Fibroblast of skin of left biceps (primary cell): ENCODE measurements around the gene ANKRD9.
"Not testable (repeated sequence)": the region's sequence is repeated elsewhere in the genome, so short reads cannot be mapped to it uniquely, and the experiment has no call there.

Experiments used
- DNase-seq, 2 experiments: peaks; one replicate each; pipeline ENCODE4 v3.0.0-alpha.2; 2013; ENCODE audit warnings: low read depth in 2 of 2

Gene ANKRD9

GRCh38 chr14:102538602-102539543, 29.3 kb upstream of the ANKRD9 start:
- no peak for DNase-seq

GRCh38 chr14:102537981-102538601, 28.5 kb upstream of the ANKRD9 start:
- DNase-seq = no peak

DNA sequence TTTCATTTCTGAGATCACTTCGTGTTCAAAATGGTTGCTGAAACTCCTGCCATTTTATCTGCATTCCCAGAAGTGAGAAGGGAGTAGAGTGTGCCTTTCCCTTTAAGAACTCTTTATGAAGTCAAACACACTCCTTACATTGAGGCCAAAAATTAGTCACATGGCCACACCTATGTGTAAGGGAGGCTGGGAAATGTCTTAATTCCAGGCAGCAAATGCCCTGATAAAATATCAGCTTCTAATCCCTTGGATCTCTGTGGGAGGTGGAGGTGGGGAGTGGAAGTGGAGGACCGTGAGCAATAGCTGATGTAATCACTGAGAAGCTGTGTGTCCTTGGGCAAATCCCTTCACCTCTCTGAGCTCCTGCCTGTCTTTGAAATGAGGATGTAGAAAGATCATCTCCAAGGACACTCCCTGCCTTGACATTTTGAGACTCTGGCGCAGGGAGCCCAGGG, 22.7 kb upstream of the ANKRD9 start:
- no peak for DNase-seq

GRCh38 chr14:102530828-102531478, 21.4 kb upstream of the ANKRD9 start:
- no peak for DNase-seq

DNA sequence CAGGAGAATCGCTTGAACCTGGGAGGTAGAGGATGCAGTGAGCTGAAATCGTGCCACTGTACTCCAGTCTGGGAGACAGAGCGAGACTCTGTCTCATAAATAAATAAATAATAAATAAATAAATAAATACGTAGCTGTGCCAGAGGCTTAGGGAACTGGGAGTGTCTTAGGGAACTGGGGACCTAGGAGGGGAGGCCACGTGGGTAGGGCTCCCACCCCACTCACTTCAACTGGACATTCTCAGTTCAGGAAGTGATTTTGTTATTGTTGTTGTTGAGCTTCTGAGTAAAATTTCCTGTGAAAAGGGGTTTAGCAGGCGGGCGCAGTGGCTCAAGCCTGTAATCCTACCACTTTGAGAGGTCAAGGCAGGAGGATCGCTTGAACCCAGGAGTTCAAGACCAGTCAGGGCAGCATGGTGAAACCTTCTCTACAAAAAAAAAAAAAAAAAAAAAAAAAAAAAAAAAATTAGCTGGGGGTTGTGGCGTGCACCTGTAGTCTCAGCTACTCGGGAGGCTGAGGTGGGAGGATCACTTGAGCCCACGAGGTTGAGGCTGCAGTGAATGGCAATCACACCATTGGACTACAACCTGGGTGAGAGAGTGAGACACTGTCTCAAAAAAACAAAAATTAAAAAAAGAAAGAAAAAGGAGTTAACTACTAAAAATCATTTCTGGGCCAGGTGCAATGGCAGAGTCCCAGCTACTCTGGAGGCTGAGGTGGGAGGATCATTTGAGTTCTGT, 19.0 kb upstream of the ANKRD9 start:
- no peak for DNase-seq

- DNase-seq = no peak
Measured at GRCh38 chr14:102525929-102526497, 16.4 kb upstream of the ANKRD9 start.

- DNase-seq = no peak
Measured at GRCh38 chr14:102525219-102525928, 15.8 kb upstream of the ANKRD9 start.

- DNase-seq = peak; percentile 97
Measured at GRCh38 chr14:102524451-102525218, 15.1 kb upstream of the ANKRD9 start.

- DNase-seq = no peak
Measured at GRCh38 chr14:102523569-102524450, 14.2 kb upstream of the ANKRD9 start.

- DNase-seq = no peak
Measured at GRCh38 chr14:102523200-102523568, 13.6 kb upstream of the ANKRD9 start.

- DNase-seq = not testable (repeated sequence)
Measured at GRCh38 chr14:102519709-102520108, 10.1 kb upstream of the ANKRD9 start.

GRCh38 chr14:102518063-102518648, 8.6 kb upstream of the ANKRD9 start:
- no peak for DNase-seq

DNA sequence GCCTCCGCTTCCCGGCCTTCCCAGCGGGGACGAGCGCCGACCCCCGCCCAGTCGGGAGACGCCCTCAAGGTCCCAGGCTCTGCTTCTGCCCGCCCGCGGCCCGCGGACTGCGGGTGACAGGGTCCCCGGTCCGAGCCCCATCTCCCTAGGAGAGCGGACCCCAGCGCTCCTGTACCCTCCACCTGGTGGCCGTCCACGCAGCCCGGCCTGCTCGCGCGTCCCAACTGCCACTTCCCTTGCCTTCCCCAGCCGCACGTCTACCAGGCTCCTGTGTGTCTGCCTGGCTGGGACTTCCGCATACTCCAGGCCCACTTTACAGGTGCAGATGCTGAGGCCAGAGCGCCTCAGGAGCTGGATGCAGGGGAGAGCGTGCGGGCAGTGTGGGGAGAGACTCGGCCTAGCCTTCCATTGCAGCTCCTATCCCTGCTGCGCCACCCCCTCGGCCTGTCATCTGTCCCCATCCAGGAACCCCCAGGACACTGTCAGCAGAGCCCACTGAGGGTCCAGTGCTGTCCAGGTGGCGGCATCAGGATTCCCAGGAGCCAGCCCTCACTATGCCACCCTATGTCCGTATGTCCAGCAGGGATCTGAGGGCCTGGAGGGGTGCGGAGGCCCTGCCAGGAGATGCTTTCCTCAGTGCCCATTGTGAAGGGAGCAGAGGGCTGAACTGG, 8.0 kb upstream of the ANKRD9 start:
- no peak for DNase-seq

DNA sequence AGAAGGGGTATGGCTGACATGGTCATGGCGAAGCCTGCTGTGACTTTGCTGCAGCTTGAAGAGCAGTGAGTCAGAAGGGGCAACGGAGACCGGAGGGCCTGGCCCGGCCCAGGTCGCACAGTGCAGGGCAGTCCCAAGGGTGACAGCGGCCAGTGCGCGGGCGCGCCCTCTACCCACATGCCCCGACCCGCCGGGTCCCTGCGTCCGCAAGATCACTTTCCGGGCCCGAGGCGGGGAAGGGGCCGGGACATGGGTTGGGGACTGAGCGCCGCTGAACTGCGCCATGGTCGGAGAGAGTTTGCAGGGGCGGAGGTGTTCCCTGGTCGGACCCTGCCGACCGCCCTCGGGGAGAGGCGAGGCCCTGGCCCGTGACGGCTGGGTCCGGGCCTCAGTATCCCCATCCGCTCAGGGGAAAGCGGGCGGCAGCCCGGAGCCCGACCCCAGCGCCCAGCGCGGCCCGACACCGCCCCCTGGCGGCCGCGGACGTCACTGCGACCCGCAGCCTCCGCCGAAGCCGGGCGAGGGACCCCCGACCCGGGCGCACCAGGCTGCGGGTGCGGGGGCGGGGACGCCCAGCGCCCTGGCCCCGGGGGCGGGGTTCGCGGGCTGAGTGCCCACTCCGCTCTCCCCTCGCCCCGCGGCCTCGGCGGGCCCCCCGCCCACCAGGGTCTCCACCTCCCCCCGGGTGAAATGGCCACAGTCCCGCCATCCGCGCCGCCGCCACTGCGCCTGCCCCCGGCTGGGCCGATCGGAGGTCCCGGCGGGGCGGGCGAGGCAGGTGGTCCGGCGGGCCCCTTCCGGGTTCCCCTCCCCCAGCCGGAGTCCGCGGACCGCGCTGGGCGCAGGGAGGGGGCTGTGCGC, 7.2 kb upstream of the ANKRD9 start:
- DNase-seq = no peak

- DNase-seq = no peak
Measured at GRCh38 chr14:102514987-102515733, 5.6 kb upstream of the ANKRD9 start.
